Nephron progenitor cell (in vitro differentiated cells): ENCODE data around the gene KLHL3.

Experiments used
- DNase-seq: peaks from one replicate; pipeline ENCODE4 v3.0.0; 2021
- H3K27ac Mint-ChIP-seq: 2 replicates; pipeline ENCODE4 v1.8.0; 2021; ENCODE audit warnings: mild to moderate bottlenecking, moderate library complexity, mixed read lengths
- H3K27me3 Mint-ChIP-seq: 2 replicates; pipeline ENCODE4 v1.8.0; 2021; ENCODE audit warnings: mild to moderate bottlenecking, low read depth, mixed read lengths; ENCODE audit not compliant: poor library complexity
- H3K36me3 Mint-ChIP-seq: 2 replicates; pipeline ENCODE4 v1.8.0; 2021; ENCODE audit warnings: low read depth, mixed read lengths
- H3K4me1 Mint-ChIP-seq: 2 replicates; pipeline ENCODE4 v1.8.0; 2021; ENCODE audit warnings: mixed read lengths
- H3K4me3 Mint-ChIP-seq: 2 replicates; pipeline ENCODE4 v1.8.0; 2021; ENCODE audit warnings: mild to moderate bottlenecking, moderate library complexity, mixed read lengths
- H3K9me3 Mint-ChIP-seq: 2 replicates; pipeline ENCODE4 v1.8.0; 2021; ENCODE audit warnings: mild to moderate bottlenecking, moderate library complexity, mixed read lengths
- TF ChIP-seq, protein P1 (sequence below): fragments of 200-600 bp; sonication (generic); IDR thresholded peaks from 2 replicates; pipeline ENCODE4 v1.5.0; 2021; ENCODE audit warnings: antibody characterized with exemption

Gene KLHL3

DNA sequence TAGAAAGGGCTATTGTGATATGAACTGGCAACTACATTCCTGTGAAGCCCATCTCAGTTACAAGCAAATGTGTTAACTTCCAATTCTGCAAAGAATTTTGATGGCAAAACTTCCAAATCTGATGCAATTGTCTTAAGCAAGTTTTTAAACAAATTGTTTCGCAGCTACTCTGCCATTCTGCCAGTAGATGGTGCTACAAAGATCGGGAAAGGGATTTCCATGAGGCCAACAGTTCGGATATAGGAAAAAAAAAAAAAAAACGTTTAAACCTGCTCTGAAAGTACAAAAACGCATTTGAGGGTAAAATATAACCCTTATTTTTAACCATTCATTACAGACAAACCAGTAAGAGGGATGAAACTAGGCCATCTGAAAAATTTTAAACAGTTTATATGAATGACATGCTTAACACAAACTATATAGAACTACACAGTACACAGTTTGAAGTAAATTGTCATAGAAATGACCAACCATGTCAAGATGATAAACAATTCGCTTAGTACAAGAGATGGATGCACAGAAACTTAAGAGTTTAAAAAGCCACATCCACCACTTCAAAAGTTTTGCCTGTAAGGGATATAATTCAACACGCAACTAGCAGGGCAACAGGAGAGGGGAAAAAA, 16.1 kb upstream of the KLHL3 start:
- DNase-seq = no peak
- TF ChIP-seq, protein P1, sequence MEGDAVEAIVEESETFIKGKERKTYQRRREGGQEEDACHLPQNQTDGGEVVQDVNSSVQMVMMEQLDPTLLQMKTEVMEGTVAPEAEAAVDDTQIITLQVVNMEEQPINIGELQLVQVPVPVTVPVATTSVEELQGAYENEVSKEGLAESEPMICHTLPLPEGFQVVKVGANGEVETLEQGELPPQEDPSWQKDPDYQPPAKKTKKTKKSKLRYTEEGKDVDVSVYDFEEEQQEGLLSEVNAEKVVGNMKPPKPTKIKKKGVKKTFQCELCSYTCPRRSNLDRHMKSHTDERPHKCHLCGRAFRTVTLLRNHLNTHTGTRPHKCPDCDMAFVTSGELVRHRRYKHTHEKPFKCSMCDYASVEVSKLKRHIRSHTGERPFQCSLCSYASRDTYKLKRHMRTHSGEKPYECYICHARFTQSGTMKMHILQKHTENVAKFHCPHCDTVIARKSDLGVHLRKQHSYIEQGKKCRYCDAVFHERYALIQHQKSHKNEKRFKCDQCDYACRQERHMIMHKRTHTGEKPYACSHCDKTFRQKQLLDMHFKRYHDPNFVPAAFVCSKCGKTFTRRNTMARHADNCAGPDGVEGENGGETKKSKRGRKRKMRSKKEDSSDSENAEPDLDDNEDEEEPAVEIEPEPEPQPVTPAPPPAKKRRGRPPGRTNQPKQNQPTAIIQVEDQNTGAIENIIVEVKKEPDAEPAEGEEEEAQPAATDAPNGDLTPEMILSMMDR = peak; percentile 75
- H3K4me3 Mint-ChIP-seq = peak overlapping the region; percentile 98
- H3K27me3 Mint-ChIP-seq = peaks cover 3% of the 10 kb centered on the region
- H3K9me3 Mint-ChIP-seq = no peaks in the 10 kb centered on the region
- peak overlapping the region; percentile 55 for H3K27ac Mint-ChIP-seq
- peaks cover 28% of the 10 kb centered on the region for H3K4me1 Mint-ChIP-seq
- H3K36me3 Mint-ChIP-seq = peaks cover 28% of the 10 kb centered on the region

DNA sequence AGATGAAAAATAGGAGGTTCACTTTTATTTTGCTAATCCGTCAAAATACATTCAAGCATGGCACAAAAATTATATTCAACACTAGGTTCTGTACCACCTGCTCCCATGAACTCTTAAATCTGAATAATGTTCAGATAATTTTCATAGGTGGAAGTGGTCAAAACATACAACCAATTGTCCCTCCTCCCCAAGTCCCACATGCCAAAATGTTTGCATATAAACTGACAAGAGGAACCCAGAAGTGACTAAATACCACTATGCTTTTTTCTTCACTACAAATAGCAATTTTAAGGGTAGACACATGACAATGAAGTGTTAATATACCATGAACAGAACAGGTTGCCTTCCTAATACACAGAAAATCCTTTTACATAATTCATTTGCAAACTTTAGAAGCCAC, 14.5 kb upstream of the KLHL3 start:
- Mint-ChIP-seq H3K4me1 (peaks cover 28% of the 10 kb centered on the region), H3K36me3 (peaks cover 28% of the 10 kb centered on the region), H3K9me3 (no peaks in the 10 kb centered on the region), H3K27me3 (no peaks in the 10 kb centered on the region), H3K4me3 (peak overlapping the region; percentile 98), H3K27ac (no peak overlapping the region)
- no peak for DNase-seq
- TF ChIP-seq, protein P1 = no peak

DNA sequence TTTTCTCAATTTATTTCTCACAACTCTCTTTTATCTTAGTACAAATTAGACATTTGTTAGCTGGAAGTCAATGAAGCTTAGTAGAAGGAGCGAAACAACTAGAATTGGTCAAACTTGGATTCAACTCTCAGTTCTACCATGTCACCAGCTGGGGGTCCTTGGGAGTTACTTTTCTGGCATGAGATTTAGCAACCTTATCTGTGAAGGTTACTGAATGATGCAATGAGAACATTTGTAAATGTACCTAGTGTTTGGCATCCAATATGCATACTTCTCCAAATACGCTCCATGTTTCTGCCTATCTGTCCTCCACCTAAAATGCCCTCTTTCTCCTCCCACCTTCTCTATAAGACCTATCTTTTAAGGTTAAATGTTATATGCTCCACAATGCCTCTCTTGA, 12.0 kb upstream of the KLHL3 start:
- peaks cover 22% of the 10 kb centered on the region for H3K4me1 Mint-ChIP-seq
- no peak overlapping the region for H3K27ac Mint-ChIP-seq
- no peaks in the 10 kb centered on the region for H3K9me3 Mint-ChIP-seq
- TF ChIP-seq, protein P1 = no peak
- no peak for DNase-seq
- H3K27me3 Mint-ChIP-seq = no peaks in the 10 kb centered on the region
- H3K36me3 Mint-ChIP-seq = peaks cover 25% of the 10 kb centered on the region
- no peak overlapping the region for H3K4me3 Mint-ChIP-seq

DNA sequence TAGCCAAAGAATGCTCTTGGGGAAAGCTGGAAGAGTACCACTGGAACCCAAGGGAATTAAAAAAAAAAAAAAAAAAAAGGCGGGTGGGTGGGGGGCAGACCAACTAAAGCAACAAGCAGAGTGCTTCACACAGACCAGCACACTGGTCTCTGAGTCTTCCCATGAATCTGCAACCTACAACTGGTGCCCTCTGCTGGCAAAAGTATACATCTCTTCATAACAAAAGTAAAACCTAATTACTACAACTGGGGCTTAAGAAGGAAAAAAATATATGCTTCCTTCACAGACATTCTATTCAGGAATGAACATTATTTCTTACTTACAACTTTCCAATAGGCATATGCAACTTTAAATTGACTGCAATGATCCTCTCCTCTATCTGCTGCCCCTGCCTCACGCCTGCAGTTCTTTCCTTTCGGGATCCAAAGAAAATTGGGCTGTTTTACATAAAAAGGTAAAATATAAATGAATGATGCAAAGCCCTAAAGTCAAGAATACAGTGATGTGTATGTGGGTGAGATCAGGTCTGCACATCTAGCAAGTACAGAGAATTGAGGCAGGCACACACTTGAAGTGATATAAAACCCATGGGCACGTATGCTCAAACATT, 7.2 kb upstream of the KLHL3 start:
- Mint-ChIP-seq H3K27ac (no peak overlapping the region), H3K4me1 (no peaks in the 10 kb centered on the region), H3K4me3 (no peak overlapping the region), H3K9me3 (peaks cover 8% of the 10 kb centered on the region), H3K36me3 (no peaks in the 10 kb centered on the region), H3K27me3 (no peaks in the 10 kb centered on the region)
- TF ChIP-seq, protein P1 = peak; percentile 64
- peak; percentile 55 for DNase-seq

DNA sequence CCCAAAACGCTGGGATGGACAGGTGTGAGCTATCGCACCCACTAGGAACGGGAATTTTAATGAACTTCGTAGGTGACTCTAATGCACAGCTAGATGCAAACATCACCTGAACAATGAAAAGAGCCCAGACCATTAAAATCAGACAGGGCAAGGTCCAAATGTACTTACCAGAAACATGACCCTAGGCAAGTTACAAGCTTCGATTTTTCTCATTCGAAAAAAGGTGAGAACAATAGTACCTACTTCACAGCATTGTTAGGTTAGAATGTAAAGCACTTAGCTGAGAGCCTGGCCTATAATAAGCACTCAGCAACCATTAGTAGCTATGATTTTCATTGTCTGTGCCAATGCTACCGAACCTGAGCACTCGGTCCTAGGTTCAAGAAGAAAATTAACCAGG, 5.8 kb upstream of the KLHL3 start:
- TF ChIP-seq, protein P1 = no peak
- Mint-ChIP-seq H3K27ac (no peak overlapping the region), H3K4me1 (no peaks in the 10 kb centered on the region), H3K27me3 (peaks cover 4% of the 10 kb centered on the region), H3K9me3 (peaks cover 14% of the 10 kb centered on the region), H3K36me3 (peaks cover 4% of the 10 kb centered on the region), H3K4me3 (no peak overlapping the region)
- DNase-seq = no peak

DNA sequence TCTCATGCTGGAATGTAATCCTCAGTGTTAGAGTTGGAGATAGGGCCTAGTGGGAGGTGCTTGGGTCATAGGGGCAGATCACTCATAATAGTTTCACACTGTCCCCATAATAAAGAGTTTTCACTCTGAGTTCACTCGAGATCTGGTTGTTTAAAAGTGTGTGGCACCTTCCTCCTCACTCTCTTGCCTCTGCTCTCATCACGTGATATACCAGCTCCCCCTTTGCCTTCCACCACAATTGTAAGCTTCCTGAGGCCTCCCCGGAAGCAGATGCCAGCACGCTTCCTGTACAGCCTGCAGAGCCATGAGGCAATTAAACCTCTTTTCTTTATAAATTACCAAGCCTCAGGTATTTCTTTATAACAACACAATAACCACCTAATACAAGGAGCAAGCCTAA, 3.8 kb upstream of the KLHL3 start:
- DNase-seq = no peak
- Mint-ChIP-seq H3K36me3 (peaks cover 4% of the 10 kb centered on the region), H3K9me3 (peaks cover 14% of the 10 kb centered on the region), H3K4me3 (no peak overlapping the region), H3K4me1 (no peaks in the 10 kb centered on the region), H3K27me3 (peaks cover 4% of the 10 kb centered on the region), H3K27ac (no peak overlapping the region)
- TF ChIP-seq, protein P1 = no peak
